H1 (cell line): ENCODE data around the gene FHIT. TPM values are rescaled to one million over a fixed set of nuclear protein-coding genes. Genes with fewer than 3 reads are reported as not detected.

Experiments
- CHD2 ChIP-seq: IDR thresholded peaks from 2 replicates; pipeline ENCODE4 v1.6.1; 2012; ENCODE audit warnings: low read length, improper control_type of control experiment
- CHD7 ChIP-seq: fragments of 300-600 bp; sonication (generic); IDR thresholded peaks from 2 replicates; pipeline ENCODE4 v1.7.1; 2012; ENCODE audit warnings: low read length, moderate library complexity, mild to moderate bottlenecking, inconsistent platforms; ENCODE audit not compliant: insufficient replicate concordance
- EZH2 ChIP-seq: fragments of 200-600 bp; sonication (generic); IDR thresholded peaks from 2 replicates; pipeline ENCODE4 v1.7.1; 2012; ENCODE audit warnings: low read depth, mild to moderate bottlenecking, moderate library complexity, low read length, inconsistent platforms; ENCODE audit not compliant: severe bottlenecking
- SIX5 ChIP-seq: IDR thresholded peaks from 2 replicates; pipeline ENCODE4 v1.6.1; 2011; ENCODE audit warnings: mild to moderate bottlenecking, low read depth, low read length
- polyA plus RNA-seq, 7 experiments: library from polyadenylated mRNA; depleted of rRNA in 3 of 7; stranded (reverse) in 5 of 7; unstranded in 2 of 7; fragments of >200 nt in 5 of 7; fragments of 200-250 nt in 2 of 7; gene quantifications; 1 replicate in 5 of 7; 2 replicates in 1 of 7; 4 replicates in 1 of 7; pipeline versions ENCODE4 v1.2.1 to v1.2.3, GENCODE V29; 2011 to 2013; ENCODE audit warnings: missing spikeins in 2 of 7, mixed read lengths in 2 of 7
- total RNA-seq: library from RNA; stranded (reverse); fragmentation: NEBNext Ultra II Directional; extraction: Animal tissue kit (Norgen Biotek cat#: 25700); gene quantifications from 2 replicates; pipeline ENCODE4 v1.2.1, GENCODE V29; 2021

Gene FHIT
- total and polyA plus RNA-seq, 2 of the 8 experiments (the other 6 are each of a cell fraction or from before 2014, with no cell fraction given), result 1.2 to 3.2 TPM

GRCh38 chr3:61172684-61173083 lies 78.6 kb downstream of the FHIT start (continued):
- TF ChIP-seq CHD7 (no peak), CHD2 (no peak), SIX5 (no peak), EZH2 (no peak)
